ENCODE results near the gene B3GNT8. TPM values are rescaled to one million over a fixed set of nuclear protein-coding genes. Genes with fewer than 3 reads are reported as not detected.

The B3GNT8 gene
- total RNA-seq, 2 donors from 2014 or later: 4.0 to 4.2 TPM

DNA sequence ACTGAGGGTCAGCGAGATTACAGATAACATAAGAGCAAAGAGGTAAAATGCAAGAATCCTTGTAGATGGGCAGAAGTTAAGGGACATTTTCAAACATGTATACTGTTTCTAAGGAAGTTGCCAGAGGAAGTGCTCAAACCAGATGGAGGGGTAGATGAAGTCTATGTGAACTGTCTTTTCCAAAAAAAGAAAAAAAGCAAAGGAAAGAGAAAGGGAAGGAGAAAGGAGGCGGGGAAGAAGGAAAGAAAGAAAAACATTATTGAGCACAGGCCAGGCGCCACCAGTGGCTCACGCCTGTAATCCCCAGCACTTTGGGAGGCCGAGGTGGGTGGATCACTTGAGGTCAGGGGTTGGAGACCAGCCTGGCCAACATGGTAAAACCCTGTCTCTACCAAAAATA is 7.3 kb upstream of the B3GNT8 start:
- peaks cover 16% of the 10 kb centered on the region for H3K36me3 ChIP-seq
- H3K9me3 ChIP-seq: no peaks in the 10 kb centered on the region
- TF ChIP-seq, protein P1, sequence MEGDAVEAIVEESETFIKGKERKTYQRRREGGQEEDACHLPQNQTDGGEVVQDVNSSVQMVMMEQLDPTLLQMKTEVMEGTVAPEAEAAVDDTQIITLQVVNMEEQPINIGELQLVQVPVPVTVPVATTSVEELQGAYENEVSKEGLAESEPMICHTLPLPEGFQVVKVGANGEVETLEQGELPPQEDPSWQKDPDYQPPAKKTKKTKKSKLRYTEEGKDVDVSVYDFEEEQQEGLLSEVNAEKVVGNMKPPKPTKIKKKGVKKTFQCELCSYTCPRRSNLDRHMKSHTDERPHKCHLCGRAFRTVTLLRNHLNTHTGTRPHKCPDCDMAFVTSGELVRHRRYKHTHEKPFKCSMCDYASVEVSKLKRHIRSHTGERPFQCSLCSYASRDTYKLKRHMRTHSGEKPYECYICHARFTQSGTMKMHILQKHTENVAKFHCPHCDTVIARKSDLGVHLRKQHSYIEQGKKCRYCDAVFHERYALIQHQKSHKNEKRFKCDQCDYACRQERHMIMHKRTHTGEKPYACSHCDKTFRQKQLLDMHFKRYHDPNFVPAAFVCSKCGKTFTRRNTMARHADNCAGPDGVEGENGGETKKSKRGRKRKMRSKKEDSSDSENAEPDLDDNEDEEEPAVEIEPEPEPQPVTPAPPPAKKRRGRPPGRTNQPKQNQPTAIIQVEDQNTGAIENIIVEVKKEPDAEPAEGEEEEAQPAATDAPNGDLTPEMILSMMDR (IDR thresholded peaks at IDR 0.05): no peak
- peaks cover 3 to 9% of the 10 kb centered on the region in 2 donors for H3K4me1 ChIP-seq (ENCODE audit: control insufficient read depth in 1 of 2, low read depth in 2 of 2)
- H3K27me3 ChIP-seq (replicated peaks; ENCODE audit: insufficient read depth): no peaks in the 10 kb centered on the region
- no peak for DNase-seq (ENCODE audit: low spot score)
- no peak overlapping the region for H3K27ac ChIP-seq
- no peak for ATAC-seq (ENCODE audit: insufficient number of reproducible peaks, low FRiP score, low read depth)
- H3K4me3 ChIP-seq: no peak overlapping the region

DNA sequence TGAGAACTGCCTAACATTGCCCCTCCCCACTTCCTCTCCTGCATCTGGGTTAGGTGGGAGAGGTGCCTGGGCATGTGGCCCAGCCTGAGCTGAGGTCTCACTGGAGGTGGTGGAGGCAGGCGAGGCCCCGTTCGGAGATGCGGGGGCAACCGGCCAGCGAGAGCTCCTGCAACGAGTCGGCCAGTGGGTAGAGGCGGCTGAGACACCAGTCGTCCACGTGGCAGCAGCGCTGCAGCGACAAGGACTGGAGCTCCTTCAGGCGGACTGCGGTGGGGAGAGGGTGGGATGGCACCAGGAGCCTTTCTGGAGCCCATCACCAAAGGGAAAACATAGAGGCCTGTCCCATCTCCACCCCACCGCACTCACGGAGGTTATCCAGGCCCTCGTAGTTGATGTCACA is 6.0 kb upstream of the B3GNT8 start:
- DNase-seq (ENCODE audit: low spot score) (no peak), ATAC-seq (ENCODE audit: insufficient number of reproducible peaks, low FRiP score, low read depth) (no peak)
- Histone ChIP-seq H3K4me1 (ENCODE audit: control insufficient read depth in 1 of 2, low read depth in 2 of 2) (peaks cover 6% of the 10 kb centered on the region in 2 donors), H3K9me3 (no peaks in the 10 kb centered on the region), H3K4me3 (no peak overlapping the region), H3K36me3 (peaks cover 16% of the 10 kb centered on the region), H3K27ac (no peak overlapping the region), H3K27me3 (replicated peaks; ENCODE audit: insufficient read depth) (no peaks in the 10 kb centered on the region)
- TF ChIP-seq, protein P1 (IDR thresholded peaks at IDR 0.05): no peak

DNA sequence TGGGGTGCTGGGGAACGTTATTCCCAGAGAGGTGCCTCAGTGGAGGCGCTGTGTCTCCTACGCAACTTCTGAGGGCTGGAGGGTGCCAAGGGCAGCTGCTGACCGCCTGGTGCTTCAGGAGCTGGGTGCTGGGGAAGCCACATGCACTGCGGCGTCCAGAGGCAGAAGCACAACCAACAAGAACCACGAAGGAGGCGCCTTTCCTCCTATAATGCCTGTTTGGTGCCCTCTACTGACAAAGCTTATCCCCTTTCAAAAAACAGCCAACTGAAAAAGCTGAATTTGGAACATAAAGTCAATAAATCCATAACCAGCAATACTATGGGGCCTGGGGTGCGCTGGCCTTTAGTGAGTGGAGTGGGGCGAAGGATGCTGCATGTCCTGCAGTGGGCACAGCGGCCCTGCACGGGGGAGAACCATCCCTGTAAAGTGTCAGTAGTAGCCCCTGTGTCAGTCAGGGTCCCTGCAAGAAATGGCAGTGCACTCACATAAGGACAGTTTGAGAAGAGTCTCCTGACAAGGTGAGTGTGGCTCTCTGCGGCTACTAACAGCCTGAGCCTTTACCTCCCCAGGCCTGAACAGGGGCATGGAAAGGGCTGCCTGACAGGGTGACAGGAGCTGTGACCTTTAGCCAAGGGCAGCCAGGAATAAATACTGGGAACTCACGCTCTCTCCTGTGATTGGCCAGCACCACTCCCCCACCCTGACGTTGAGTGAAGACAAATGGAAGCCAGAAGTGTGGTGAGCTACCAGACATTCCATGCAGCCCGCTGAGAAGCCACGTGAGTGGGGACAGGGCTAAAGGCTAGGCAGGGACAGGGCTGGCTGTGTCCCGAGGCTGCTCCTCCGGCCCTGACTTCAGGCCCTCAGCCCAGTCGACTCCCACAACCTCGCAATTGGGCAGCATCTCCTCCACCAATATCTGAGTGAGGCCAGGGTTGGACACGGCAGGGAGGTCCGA is 4.5 kb upstream of the B3GNT8 start:
- no peak overlapping the region for H3K27ac ChIP-seq
- no peak for DNase-seq (ENCODE audit: low spot score)
- H3K4me3 ChIP-seq: no peak overlapping the region
- peaks cover 13% of the 10 kb centered on the region for H3K36me3 ChIP-seq
- H3K27me3 ChIP-seq (replicated peaks; ENCODE audit: insufficient read depth): no peaks in the 10 kb centered on the region
- no peak for ATAC-seq (ENCODE audit: insufficient number of reproducible peaks, low FRiP score, low read depth)
- no peaks in the 10 kb centered on the region for H3K9me3 ChIP-seq
- peaks cover 10 to 17% of the 10 kb centered on the region in 2 donors for H3K4me1 ChIP-seq (ENCODE audit: control insufficient read depth in 1 of 2, low read depth in 2 of 2)
- TF ChIP-seq, protein P1 (IDR thresholded peaks at IDR 0.05): no peak

DNA sequence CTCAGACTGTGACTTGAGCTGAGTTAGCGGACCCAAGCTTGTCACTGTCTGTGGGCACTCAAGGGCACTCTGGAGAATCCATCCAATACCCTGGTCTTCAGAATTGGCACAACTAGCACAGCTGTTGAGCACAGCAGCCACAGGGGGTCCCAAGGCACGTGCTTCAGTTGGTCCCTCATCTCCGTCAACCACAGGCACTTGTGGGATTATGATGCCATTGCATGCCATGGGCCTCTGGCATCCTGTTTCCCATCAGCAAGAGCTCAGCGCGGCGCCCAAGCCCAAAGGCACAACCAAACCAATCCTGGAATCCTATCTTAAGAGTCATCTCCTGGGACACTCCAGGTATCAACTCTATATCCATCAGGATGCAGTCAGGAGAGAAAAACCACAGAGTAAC is 3.7 kb upstream of the B3GNT8 start:
- ATAC-seq (ENCODE audit: insufficient number of reproducible peaks, low FRiP score, low read depth) (no peak), DNase-seq (ENCODE audit: low spot score) (no peak)
- Histone ChIP-seq H3K4me1 (ENCODE audit: control insufficient read depth in 1 of 2, low read depth in 2 of 2) (peaks cover 13 to 25% of the 10 kb centered on the region in 2 donors), H3K9me3 (no peaks in the 10 kb centered on the region), H3K27ac (no peak overlapping the region), H3K27me3 (replicated peaks; ENCODE audit: insufficient read depth) (no peaks in the 10 kb centered on the region), H3K4me3 (no peak overlapping the region), H3K36me3 (peaks cover 7% of the 10 kb centered on the region)
- TF ChIP-seq, protein P1 (IDR thresholded peaks at IDR 0.05): no peak

DNA sequence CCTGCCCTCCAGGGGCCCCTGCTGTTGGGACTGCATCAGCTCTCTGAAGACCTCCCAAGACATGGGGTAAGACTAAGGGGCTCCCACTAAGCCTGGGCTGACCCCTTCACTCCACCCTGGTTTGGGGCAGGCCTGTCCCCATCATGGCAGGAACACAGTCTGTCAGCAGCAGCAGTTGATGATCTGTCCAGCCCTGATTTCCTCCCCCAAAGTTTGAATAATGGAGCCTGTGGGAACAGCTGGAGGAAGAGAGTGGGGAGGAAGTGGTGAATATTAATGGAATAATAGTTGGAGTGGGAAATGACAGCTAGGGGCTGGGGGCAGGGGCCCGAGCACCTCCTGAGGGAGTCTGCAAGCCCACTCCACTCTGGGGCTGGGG is 1.3 kb upstream of the B3GNT8 start:
- Histone ChIP-seq H3K4me3 (peak overlapping the region; percentile 90), H3K27ac (peak overlapping the region in 1 of 2 donors; percentile 66), H3K36me3 (peaks cover 12% of the 10 kb centered on the region), H3K4me1 (ENCODE audit: control insufficient read depth in 1 of 2, low read depth in 2 of 2) (peaks cover 13 to 30% of the 10 kb centered on the region in 2 donors), H3K27me3 (replicated peaks; ENCODE audit: insufficient read depth) (no peaks in the 10 kb centered on the region), H3K9me3 (no peaks in the 10 kb centered on the region)
- DNase-seq (ENCODE audit: low spot score): no peak
- TF ChIP-seq, protein P1 (IDR thresholded peaks at IDR 0.05): no peak
- no peak for ATAC-seq (ENCODE audit: insufficient number of reproducible peaks, low FRiP score, low read depth)

Data from thoracic aorta (tissue), 2 donors.